Naive thymus-derived CD4-positive, alpha-beta T cell (primary cell): Measurements from ENCODE around the gene FAM98C. TPM values are rescaled to one million over a fixed set of nuclear protein-coding genes. Genes with fewer than 3 reads are reported as not detected.

Source experiments
- polyA plus RNA-seq, 2 donors: library from polyadenylated mRNA; unstranded; fragments of 300-500 nt; fragmentation: Illumina TruSeq; gene quantifications; one replicate each; pipeline ENCODE4 v1.2.3, GENCODE V29; 2021
- total RNA-seq, 6 experiments: library from RNA in 5 of 6; stranded (reverse) in 5 of 6; gene quantifications; 1 replicate in 5 of 6; 2 replicates in 1 of 6; pipeline ENCODE4 v1.2.3 and lab custom pipeline; 2021 to 2026

The FAM98C gene
- total and polyA plus RNA-seq, 7 experiments from 2014 or later: 16.2 to 56.5 (median 35.9) TPM

Other genes starting within 250 kb of the FAM98C start
- gene DPF1, start 178.9 kb upstream of the FAM98C start, total RNA-seq: under 1 TPM in 2 of 5 experiments, not detected in 3; 0.46 to 0.51 TPM
- gene DPF1, start 178.9 kb upstream of the FAM98C start, polyA plus RNA-seq: not detected
- 10 to 100 TPM in 1 of 5 experiments, 1 to 10 TPM in 1, under 1 TPM in 1, not detected in 2; 0.53 to 61.2 (median 2.1) TPM for gene PPP1R14A, start 146.7 kb upstream of the FAM98C start, total RNA-seq
- gene PPP1R14A, start 146.7 kb upstream of the FAM98C start, polyA plus RNA-seq: not detected
- 10 to 100 TPM; 35.5 to 56.9 (median 38.7) TPM for gene SPINT2, start 138.5 kb upstream of the FAM98C start, total RNA-seq
- 100 to 1,000 TPM; 120 to 139 TPM for gene SPINT2, start 138.5 kb upstream of the FAM98C start, polyA plus RNA-seq
- under 1 TPM in 1 of 5 experiments, not detected in 4; 0.88 TPM for gene C19orf33, start 98.8 kb upstream of the FAM98C start, total RNA-seq
- gene C19orf33, start 98.8 kb upstream of the FAM98C start, polyA plus RNA-seq: 1 to 10 TPM in 1 of 2 donors, not detected in 1; 1.5 TPM
- gene YIF1B, start 87.1 kb upstream of the FAM98C start, total RNA-seq: 10 to 100 TPM; 26.1 to 84.7 (median 38.0) TPM
- 10 to 100 TPM; 45.1 to 47.1 TPM for gene YIF1B, start 87.1 kb upstream of the FAM98C start, polyA plus RNA-seq
- 10 to 100 TPM in 3 of 5 experiments, 1 to 10 TPM in 2; 5.7 to 19.9 (median 10.1) TPM for gene KCNK6, start 83.2 kb upstream of the FAM98C start, total RNA-seq
- 1 to 10 TPM; 1.8 to 3.7 TPM for gene KCNK6, start 83.2 kb upstream of the FAM98C start, polyA plus RNA-seq
- gene CATSPERG, start 67.3 kb upstream of the FAM98C start, total RNA-seq: 10 to 100 TPM in 4 of 5 experiments, 1 to 10 TPM in 1; 5.9 to 20.5 (median 18.1) TPM
- 1 to 10 TPM in 1 of 2 donors, under 1 TPM in 1; 0.94 to 5.2 TPM for gene CATSPERG, start 67.3 kb upstream of the FAM98C start, polyA plus RNA-seq
- 100 to 1,000 TPM in 1 of 5 experiments, 10 to 100 TPM in 4; 68.4 to 181 (median 75.8) TPM for gene PSMD8, start 28.5 kb upstream of the FAM98C start, total RNA-seq
- 100 to 1,000 TPM; 141 to 144 TPM for gene PSMD8, start 28.5 kb upstream of the FAM98C start, polyA plus RNA-seq
- under 1 TPM in 3 of 5 experiments, not detected in 2; 0.29 to 0.60 (median 0.39) TPM for gene GGN, start 15.1 kb upstream of the FAM98C start, total RNA-seq
- gene GGN, start 15.1 kb upstream of the FAM98C start, polyA plus RNA-seq: not detected
- 1 to 10 TPM; 1.6 to 2.9 (median 2.6) TPM for gene SPRED3, start 14.4 kb upstream of the FAM98C start, total RNA-seq
- under 1 TPM; 0.12 to 0.22 TPM for gene SPRED3, start 14.4 kb upstream of the FAM98C start, polyA plus RNA-seq
- gene RASGRP4, start 23.1 kb downstream of the FAM98C start, total RNA-seq: 10 to 100 TPM in 1 of 5 experiments, 1 to 10 TPM in 2, under 1 TPM in 2; 0.16 to 32.7 (median 1.3) TPM
- gene RASGRP4, start 23.1 kb downstream of the FAM98C start, polyA plus RNA-seq: under 1 TPM in 1 of 2 donors, not detected in 1; 0.14 TPM
- 1 to 10 TPM in 4 of 5 experiments, under 1 TPM in 1; 0.29 to 2.6 (median 1.7) TPM for gene RYR1, start 30.6 kb downstream of the FAM98C start, total RNA-seq
- not detected for gene RYR1, start 30.6 kb downstream of the FAM98C start, polyA plus RNA-seq
- gene MAP4K1, start 214.9 kb downstream of the FAM98C start, total RNA-seq: 100 to 1,000 TPM; 200 to 287 (median 235) TPM
- 100 to 1,000 TPM in 1 of 2 donors, 10 to 100 TPM in 1; 79.0 to 120 TPM for gene MAP4K1, start 214.9 kb downstream of the FAM98C start, polyA plus RNA-seq
- 100 to 1,000 TPM; 294 to 405 (median 337) TPM for gene EIF3K, start 216.1 kb downstream of the FAM98C start, total RNA-seq
- 100 to 1,000 TPM; 424 to 437 TPM for gene EIF3K, start 216.1 kb downstream of the FAM98C start, polyA plus RNA-seq
- 100 to 1,000 TPM in 2 of 5 experiments, 10 to 100 TPM in 3; 49.2 to 355 (median 54.4) TPM for gene ACTN4, start 244.6 kb downstream of the FAM98C start, total RNA-seq
- gene ACTN4, start 244.6 kb downstream of the FAM98C start, polyA plus RNA-seq: 1 to 10 TPM; 2.8 to 3.9 TPM